AG10803 (cell line): ENCODE results near the gene SRGAP1.
"Not testable (repeated sequence)": the region's sequence is repeated elsewhere in the genome, so short reads cannot be mapped to it uniquely, and the experiment has no call there.

ENCODE experiments used
- DNase-seq: peaks from one replicate; pipeline ENCODE4 v3.0.0; 2010; ENCODE audit warnings: low read depth
- H3K4me3 ChIP-seq: 2 replicates; pipeline ENCODE4 v1.5.1; 2011; ENCODE audit warnings: mild to moderate bottlenecking, low read length, control low read depth
- CTCF ChIP-seq: conservative IDR thresholded peaks from 2 replicates; pipeline ENCODE4 v1.5.1; 2011; ENCODE audit warnings: mild to moderate bottlenecking, low read length, control low read depth, inconsistent platforms

SRGAP1 gene

DNA sequence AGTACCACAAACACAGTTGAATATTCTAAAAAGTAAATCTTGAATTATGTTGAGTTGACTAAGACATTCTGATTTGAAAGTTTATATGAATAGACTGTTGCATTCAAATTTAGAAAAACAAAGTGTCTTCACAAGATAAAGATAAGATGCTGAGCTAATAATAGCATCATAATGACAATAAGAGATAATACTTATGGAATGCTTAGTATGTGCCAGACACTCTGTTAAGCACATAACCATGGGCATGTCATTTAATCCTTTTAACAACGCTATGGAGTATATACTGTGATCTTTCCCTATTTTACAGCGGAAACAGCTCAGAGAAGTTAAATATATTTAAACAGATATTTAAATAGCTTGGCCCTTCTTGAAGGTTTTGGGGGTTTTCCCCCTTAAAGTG lies 163.4 kb downstream of the SRGAP1 start:
- TF ChIP-seq CTCF: no peak
- DNase-seq: no peak
- no peak overlapping the region for H3K4me3 ChIP-seq

DNA sequence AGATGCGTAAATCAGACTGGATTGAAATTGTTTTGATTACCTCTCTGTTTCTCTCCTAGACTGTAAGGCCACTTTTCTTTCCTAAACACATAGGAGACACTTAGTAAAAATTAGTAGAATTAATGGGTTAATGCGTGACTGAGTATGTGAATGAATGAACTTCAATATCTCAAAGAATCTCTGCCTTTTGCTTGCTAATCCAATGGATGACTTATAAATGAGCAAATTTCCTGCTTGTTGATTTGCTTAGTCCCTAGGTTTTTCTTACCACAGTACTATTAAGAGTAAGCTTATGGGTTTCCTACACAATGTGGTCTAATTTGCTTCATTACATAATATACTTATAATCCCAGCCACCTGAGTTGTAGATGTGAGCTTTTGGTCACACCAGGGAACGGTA lies 164.1 kb downstream of the SRGAP1 start:
- TF ChIP-seq CTCF: no peak
- no peak overlapping the region for H3K4me3 ChIP-seq
- DNase-seq: no peak

DNA sequence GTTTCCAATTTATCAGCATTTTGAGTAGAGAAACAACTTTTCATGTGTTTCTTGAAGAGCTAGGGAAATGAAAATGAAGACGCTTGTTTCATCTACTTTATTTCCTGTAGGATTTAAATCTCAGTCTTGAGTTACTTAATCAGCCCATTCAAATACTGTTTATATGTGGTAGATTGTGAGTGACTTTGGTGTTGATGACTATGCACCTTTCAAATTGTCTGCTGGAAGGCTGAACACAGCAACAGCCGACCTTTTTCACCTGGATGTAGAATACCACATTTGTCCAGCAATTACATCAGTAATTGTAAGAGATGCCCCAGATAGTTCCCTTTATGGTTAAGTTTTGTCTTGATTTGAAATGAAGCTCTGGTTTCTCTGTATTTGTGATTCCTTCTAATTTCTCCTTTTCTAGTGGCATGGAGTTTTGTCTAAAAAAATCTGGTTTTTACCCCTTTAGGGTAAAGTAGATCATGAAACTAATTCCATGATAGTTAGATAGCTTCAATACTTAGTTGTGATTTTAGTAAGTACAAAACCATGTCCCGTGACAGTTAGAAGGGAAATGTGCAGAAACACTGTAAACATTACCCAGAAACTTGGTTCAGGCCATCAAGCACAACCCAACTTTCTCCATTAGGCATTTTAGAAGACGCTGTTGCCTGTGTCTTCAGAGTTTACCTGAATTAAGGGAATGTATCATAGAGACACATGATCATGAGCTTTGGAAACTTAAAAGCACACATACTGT lies 165.0 kb downstream of the SRGAP1 start:
- TF ChIP-seq CTCF: no peak
- no peak overlapping the region for H3K4me3 ChIP-seq
- DNase-seq: no peak

DNA sequence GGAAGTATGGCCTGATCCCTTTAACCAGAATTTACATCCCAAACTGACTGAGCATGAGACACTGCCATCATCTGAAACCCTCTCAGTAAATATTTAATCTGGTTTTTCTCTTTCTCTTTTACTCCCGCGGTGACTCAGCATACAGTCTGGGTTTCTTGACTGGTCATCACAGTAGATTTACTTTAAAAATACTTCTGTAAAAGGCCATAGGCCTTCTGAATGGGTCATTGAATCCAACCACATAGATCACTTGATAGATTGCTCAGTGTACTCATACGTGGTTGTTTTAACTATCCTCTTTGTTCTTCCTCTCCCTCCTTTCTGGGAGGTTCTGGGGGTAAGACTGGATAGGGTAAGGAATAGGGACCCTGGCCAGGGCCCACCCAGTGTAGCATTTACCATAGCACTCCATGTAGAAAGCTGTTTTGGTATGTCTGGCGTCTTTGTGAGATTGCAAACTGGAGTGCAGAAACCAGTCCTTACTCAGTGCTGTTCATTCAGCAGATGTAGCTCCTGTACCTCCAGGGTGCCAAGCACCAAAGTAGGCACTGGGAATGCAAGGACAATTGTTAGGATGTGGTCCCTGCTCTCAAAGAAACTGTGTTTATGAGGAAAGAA lies 165.7 kb downstream of the SRGAP1 start:
- DNase-seq: peak; percentile 48
- no peak overlapping the region for H3K4me3 ChIP-seq
- no peak for TF ChIP-seq CTCF

GRCh38 chr12:64016521-64016920 lies 172.0 kb downstream of the SRGAP1 start:
- no peak for DNase-seq
- TF ChIP-seq CTCF: no peak
- H3K4me3 ChIP-seq: no peak overlapping the region

GRCh38 chr12:64018116-64018515 lies 173.6 kb downstream of the SRGAP1 start:
- not testable (repeated sequence) for H3K4me3 ChIP-seq, DNase-seq

DNA sequence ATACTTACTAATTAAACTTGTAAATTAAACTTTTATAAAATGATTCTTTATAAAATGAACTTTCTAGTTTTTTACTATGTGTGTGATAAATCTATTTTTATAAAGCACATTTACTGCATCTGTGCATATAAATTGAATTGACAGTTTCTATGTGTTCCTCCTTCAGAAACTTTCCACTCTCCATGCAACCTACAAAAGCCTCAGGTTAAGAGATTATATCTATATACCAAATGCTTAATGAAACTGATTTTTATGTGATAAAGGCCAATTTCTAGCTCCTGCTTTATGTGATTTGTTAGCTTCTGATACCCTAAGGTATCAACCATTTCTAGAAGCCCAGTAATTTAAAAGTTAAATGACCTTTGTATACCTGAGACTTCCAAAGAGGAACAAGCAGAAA lies 174.0 kb downstream of the SRGAP1 start:
- DNase-seq: no peak
- no peak overlapping the region for H3K4me3 ChIP-seq
- TF ChIP-seq CTCF: no peak
